RWPE2 (cell line): ENCODE measurements around the gene ANKRD13A.
"Not testable (repeated sequence)": the region's sequence is repeated elsewhere in the genome, so short reads cannot be mapped to it uniquely, and the experiment has no call there.

ENCODE experiments used
- ATAC-seq: fragments of 200-7000 bp; cut with Tn5 transposase; 3 replicates; pipeline ENCODE4 v1.9.1; 2021; ENCODE audit warnings: low read depth
- DNase-seq: peaks from one replicate; pipeline ENCODE4 v3.0.0-alpha.2; 2020; ENCODE audit warnings: low spot score
- H3K27ac ChIP-seq: fragments of 450-650 bp; 2 replicates; pipeline ENCODE4 v1.5.1; 2017; ENCODE audit warnings: mild to moderate bottlenecking; ENCODE audit not compliant: poor library complexity, severe bottlenecking
- H3K27me3 ChIP-seq: fragments of 250-450 bp; sonication (Bioruptor Pico); 2 replicates; pipeline ENCODE4 v1.5.1; 2021; ENCODE audit warnings: mild to moderate bottlenecking, moderate library complexity; ENCODE audit not compliant: insufficient read depth, poor library complexity, severe bottlenecking
- H3K36me3 ChIP-seq: fragments of 250-450 bp; sonication (Bioruptor Pico); 2 replicates; pipeline ENCODE4 v1.5.1; 2020; ENCODE audit warnings: low read depth, mild to moderate bottlenecking, moderate library complexity
- H3K4me1 ChIP-seq: fragments of 250-450 bp; sonication (Bioruptor Pico); 2 replicates; pipeline ENCODE4 v1.5.1; 2021; ENCODE audit warnings: mild to moderate bottlenecking, moderate library complexity; ENCODE audit not compliant: insufficient read depth, poor library complexity, severe bottlenecking
- H3K4me3 ChIP-seq: fragments of 250-450 bp; sonication (Bioruptor Pico); 2 replicates; pipeline ENCODE4 v1.5.1; 2021; ENCODE audit warnings: mild to moderate bottlenecking, moderate library complexity; ENCODE audit not compliant: severe bottlenecking
- H3K9me3 ChIP-seq: fragments of 250-450 bp; sonication (Bioruptor Pico); 2 replicates; pipeline ENCODE4 v1.5.1; 2021; ENCODE audit warnings: mild to moderate bottlenecking, moderate library complexity; ENCODE audit not compliant: severe bottlenecking
- CTCF ChIP-seq: fragments of 450-650 bp; IDR thresholded peaks from one replicate; pipeline ENCODE4 v1.5.1; 2017; ENCODE audit warnings: mild to moderate bottlenecking, moderate library complexity; ENCODE audit not compliant: poor library complexity, severe bottlenecking

ANKRD13A gene

GRCh38 chr12:110058875-110059615, 59.8 kb downstream of the ANKRD13A start:
- ATAC-seq (no peak), DNase-seq (no peak)
- Histone ChIP-seq H3K4me1 (peaks cover 3% of the 10 kb centered on the region), H3K9me3 (no peaks in the 10 kb centered on the region), H3K36me3 (no peaks in the 10 kb centered on the region), H3K4me3 (no peak overlapping the region), H3K27ac (no peak overlapping the region), H3K27me3 (no peaks in the 10 kb centered on the region)
- no peak for TF ChIP-seq CTCF

DNA sequence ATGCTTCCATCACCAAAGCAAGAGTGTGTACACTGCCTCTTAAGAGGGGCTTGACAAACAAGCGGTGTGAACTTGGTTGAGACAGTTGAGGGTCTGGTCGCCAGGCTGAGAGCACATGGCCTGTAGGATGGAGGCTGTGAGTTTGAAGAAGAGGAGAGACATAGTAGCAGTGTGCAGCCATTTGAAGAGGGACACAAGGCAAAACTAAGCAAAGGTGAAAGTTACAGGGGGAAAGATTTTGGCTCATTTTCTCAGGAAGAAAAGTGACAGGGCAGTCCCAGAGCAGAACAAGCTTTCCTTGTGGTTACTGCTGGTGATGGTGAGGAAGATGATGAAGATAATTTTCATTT, 60.4 kb downstream of the ANKRD13A start:
- no peak overlapping the region for H3K4me3 ChIP-seq
- no peaks in the 10 kb centered on the region for H3K27me3 ChIP-seq
- H3K9me3 ChIP-seq = no peaks in the 10 kb centered on the region
- peaks cover 3% of the 10 kb centered on the region for H3K4me1 ChIP-seq
- no peak for DNase-seq
- H3K27ac ChIP-seq = no peak overlapping the region
- TF ChIP-seq CTCF = no peak
- no peaks in the 10 kb centered on the region for H3K36me3 ChIP-seq
- ATAC-seq = no peak

- no peak overlapping the region for H3K4me3 ChIP-seq
- DNase-seq = no peak
- H3K27ac ChIP-seq = no peak overlapping the region
- ATAC-seq = no peak
- no peaks in the 10 kb centered on the region for H3K9me3 ChIP-seq
- TF ChIP-seq CTCF = no peak
- H3K36me3 ChIP-seq = no peaks in the 10 kb centered on the region
- H3K4me1 ChIP-seq = no peaks in the 10 kb centered on the region
- H3K27me3 ChIP-seq = no peaks in the 10 kb centered on the region
Observed at GRCh38 chr12:110062241-110062640, 63.0 kb downstream of the ANKRD13A start.

DNA sequence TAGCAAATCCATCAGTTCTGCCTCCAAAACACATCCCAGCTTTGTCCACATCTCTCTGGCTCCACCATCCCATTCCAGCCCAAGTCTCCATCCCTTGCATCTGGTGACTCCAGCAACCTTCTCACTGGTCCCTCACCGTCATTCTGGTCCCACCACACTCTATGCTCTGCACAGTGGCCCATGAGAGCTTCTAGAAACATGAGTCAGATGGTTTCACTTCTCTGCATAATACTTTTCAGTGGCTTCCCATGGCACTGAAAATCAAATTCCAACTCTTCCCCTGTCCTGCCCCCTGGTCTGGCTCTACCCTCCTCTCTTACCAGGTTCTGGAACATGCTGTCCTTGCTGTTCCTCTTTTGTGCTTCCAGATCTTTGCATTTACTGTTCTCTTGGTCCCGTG, 66.3 kb downstream of the ANKRD13A start:
- Histone ChIP-seq H3K36me3 (no peaks in the 10 kb centered on the region), H3K4me3 (no peak overlapping the region), H3K4me1 (no peaks in the 10 kb centered on the region), H3K27me3 (no peaks in the 10 kb centered on the region), H3K27ac (no peak overlapping the region), H3K9me3 (no peaks in the 10 kb centered on the region)
- ATAC-seq = no peak
- TF ChIP-seq CTCF = no peak
- DNase-seq = no peak

- DNase-seq = no peak
- no peaks in the 10 kb centered on the region for H3K9me3 ChIP-seq
Observed at GRCh38 chr12:110067531-110067930, 68.3 kb downstream of the ANKRD13A start.

DNA sequence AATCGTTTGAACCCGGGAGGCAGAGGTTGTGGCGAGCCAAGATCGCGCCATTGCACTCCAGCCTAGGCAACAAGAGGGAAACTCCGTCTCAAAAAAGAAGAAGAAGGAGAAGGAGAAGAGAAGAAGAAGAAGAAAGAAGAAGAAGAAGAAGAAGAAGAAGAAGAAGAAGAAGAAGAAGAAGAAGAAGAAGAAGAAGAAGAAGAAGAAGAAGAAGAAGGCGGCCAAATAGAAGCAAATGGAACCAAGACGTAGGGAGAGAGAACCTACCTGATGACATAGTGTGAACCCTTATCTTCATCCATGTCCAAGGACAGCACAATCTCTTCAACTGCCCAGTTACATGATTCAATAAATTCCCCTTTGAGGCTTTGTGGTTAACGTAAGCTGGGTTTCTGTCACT, 68.9 kb downstream of the ANKRD13A start:
- not testable (repeated sequence) for DNase-seq

More at GRCh38 chr12:110067531-110067930, 68.3 kb downstream of the ANKRD13A start:
- no peak for TF ChIP-seq CTCF
- Histone ChIP-seq H3K36me3 (no peaks in the 10 kb centered on the region), H3K4me3 (no peak overlapping the region), H3K27me3 (no peaks in the 10 kb centered on the region), H3K27ac (no peak overlapping the region), H3K4me1 (no peaks in the 10 kb centered on the region)
- ATAC-seq = no peak

More for the DNA sequence above, 68.9 kb downstream of the ANKRD13A start:
- not testable (repeated sequence) for H3K27me3 ChIP-seq, H3K9me3 ChIP-seq, H3K4me1 ChIP-seq, ATAC-seq, H3K36me3 ChIP-seq, H3K27ac ChIP-seq, H3K4me3 ChIP-seq
